AG04450 (cell line): ENCODE results near the gene ARHGAP12. TPM values are rescaled to one million over a fixed set of nuclear protein-coding genes. Genes with fewer than 3 reads are reported as not detected.

ENCODE experiments used
- CTCF ChIA-PET: fragments of 300-600, 350-600 bp; formaldehyde crosslinking; extraction: SDS; loops from one replicate; lab custom pipeline; 2022; ENCODE audit warnings: antibody characterized with exemption, inconsistent platforms; lab: Charles Lee
- POLR2A ChIA-PET: fragments of 350-600 bp; formaldehyde crosslinking; extraction: SDS; loops from one replicate; lab custom pipeline; 2021; ENCODE audit warnings: antibody characterized with exemption, inconsistent platforms; lab: Yijun Ruan, JAX
- DNase-seq: peaks from one replicate; pipeline ENCODE4 v3.0.0-alpha.2; 2011; ENCODE audit warnings: low read depth, low spot score
- H3K27ac ChIP-seq: one replicate; pipeline ENCODE4 v1.5.1; 2012; ENCODE audit warnings: low read depth, low read length, control low read depth
- H3K27me3 ChIP-seq: one replicate; pipeline ENCODE4 v1.6.0; 2012; ENCODE audit warnings: low read length; ENCODE audit not compliant: control insufficient read depth, insufficient read depth
- H3K4me3 ChIP-seq: 2 replicates; pipeline ENCODE4 v1.5.1; 2011; ENCODE audit warnings: mild to moderate bottlenecking, low read depth, low read length, control low read depth
- H3K9me3 ChIP-seq: 2 replicates; pipeline ENCODE4 v1.5.1; 2012; ENCODE audit warnings: low read length; ENCODE audit not compliant: control insufficient read depth, insufficient read depth
- CTCF ChIP-seq: IDR thresholded peaks from 2 replicates; pipeline ENCODE4 v1.5.1; 2011; ENCODE audit warnings: low read depth, low read length, control low read depth, inconsistent platforms
- polyA plus RNA-seq: library from polyadenylated mRNA; depleted of rRNA; stranded (reverse); fragments of >200 nt; gene quantifications from 2 replicates; pipeline ENCODE4 v1.2.3, GENCODE V29; 2011

ARHGAP12 gene
- polyA plus RNA-seq, 1 experiment, result 26.3 TPM

- TF ChIP-seq CTCF, result no peak
- CTCF ChIA-PET, result no interaction called here
- Histone ChIP-seq H3K27ac (no peak overlapping the region), H3K9me3 (no peaks in the 10 kb centered on the region), H3K27me3 (no peaks in the 10 kb centered on the region), H3K4me3 (no peak overlapping the region)
- POLR2A ChIA-PET, result no interaction called here
- no peak for DNase-seq
Measured at GRCh38 chr10:31888442-31888841, 40.2 kb downstream of the ARHGAP12 start.

- POLR2A ChIA-PET, result no interaction called here
- no peak overlapping the region for H3K27ac ChIP-seq
Measured at GRCh38 chr10:31887850-31888249, 40.8 kb downstream of the ARHGAP12 start.

GRCh38 chr10:31886885-31887284, 41.7 kb downstream of the ARHGAP12 start:
- DNase-seq, result no peak
- Histone ChIP-seq H3K4me3 (no peak overlapping the region), H3K9me3 (no peaks in the 10 kb centered on the region), H3K27me3 (no peaks in the 10 kb centered on the region), H3K27ac (no peak overlapping the region)
- no peak for TF ChIP-seq CTCF
- ChIA-PET CTCF (no interaction called here), POLR2A (no interaction called here)

More at GRCh38 chr10:31887850-31888249, 40.8 kb downstream of the ARHGAP12 start:
- no peak for TF ChIP-seq CTCF
- H3K27me3 ChIP-seq, result no peaks in the 10 kb centered on the region
- no peak overlapping the region for H3K4me3 ChIP-seq
- CTCF ChIA-PET, result no interaction called here
- no peak for DNase-seq
- H3K9me3 ChIP-seq, result no peaks in the 10 kb centered on the region

GRCh38 chr10:31885971-31886370, 42.7 kb downstream of the ARHGAP12 start:
- Histone ChIP-seq H3K9me3 (no peaks in the 10 kb centered on the region), H3K27me3 (no peaks in the 10 kb centered on the region), H3K27ac (no peak overlapping the region), H3K4me3 (no peak overlapping the region)
- DNase-seq, result no peak
- ChIA-PET POLR2A (no interaction called here), CTCF (no interaction called here)
- TF ChIP-seq CTCF, result no peak

GRCh38 chr10:31884386-31884785, 44.2 kb downstream of the ARHGAP12 start:
- TF ChIP-seq CTCF, result no peak
- H3K27ac ChIP-seq, result no peak overlapping the region
- H3K4me3 ChIP-seq, result no peak overlapping the region
- H3K27me3 ChIP-seq, result no peaks in the 10 kb centered on the region
- POLR2A ChIA-PET, result no interaction called here
- no peaks in the 10 kb centered on the region for H3K9me3 ChIP-seq
- DNase-seq, result no peak
- CTCF ChIA-PET, result no interaction called here
